ENCODE results near the gene ZC3H7A. TPM values are rescaled to one million over a fixed set of nuclear protein-coding genes. Genes with fewer than 3 reads are reported as not detected.

ZC3H7A gene
- total and polyA plus RNA-seq, 2 of the 13 experiments (the other 11 are each of a cell fraction or from before 2014, with no cell fraction given): 29.2 to 36.8 TPM

GRCh38 chr16:11742093-11742535 lies 54.9 kb downstream of the ZC3H7A start (continued):
- TF ChIP-seq ZNF782 (CRISPR knock-in tag; IDR thresholded peaks at IDR 0.05; ENCODE audit: borderline replicate concordance) (peak; percentile 50; the same call in 1 of the 2 replicates), TARDBP (CRISPR knock-in tag; IDR thresholded peaks at IDR 0.05) (no peak; the same call in 1 of the 2 replicates), ZSCAN12 (CRISPR knock-in tag; IDR thresholded peaks at IDR 0.05) (0 out of 2 replicates have a peak, but pooled peaks have one; percentile 60), ZIK1 (CRISPR knock-in tag; IDR thresholded peaks at IDR 0.05; ENCODE audit: borderline replicate concordance, low read depth) (no peak), NR2F1 (CRISPR knock-in tag; IDR thresholded peaks at IDR 0.05) (peak in 1 of 2 experiments; percentile 45; a peak in 1 of 4 replicates), SP4 (CRISPR knock-in tag; IDR thresholded peaks at IDR 0.05) (no peak), ZMYM4 (CRISPR knock-in tag; IDR thresholded peaks at IDR 0.05) (no peak), ZNF850 (CRISPR knock-in tag; conservative IDR thresholded peaks at IDR 0.05) (no peak), ZNF205 (CRISPR knock-in tag; IDR thresholded peaks at IDR 0.05) (no peak), ADNP (CRISPR knock-in tag; IDR thresholded peaks at IDR 0.05) (0 out of 2 replicates have a peak, but pooled peaks have one; percentile 45), AGO1 (IDR thresholded peaks at IDR 0.05; ENCODE audit: low read depth, low read length, poor library complexity, severe bottlenecking) (no peak), KLF16 (CRISPR knock-in tag; IDR thresholded peaks at IDR 0.05) (no peak), ZNF784 (CRISPR knock-in tag; IDR thresholded peaks at IDR 0.05; ENCODE audit: borderline replicate concordance) (no peak), KDM1A (CRISPR knock-in tag; IDR thresholded peaks at IDR 0.05) (no peak), PHF21A (CRISPR knock-in tag; IDR thresholded peaks at IDR 0.05) (no peak), ZNF776 (CRISPR knock-in tag; IDR thresholded peaks at IDR 0.05) (no peak), ZNF326 (CRISPR knock-in tag; IDR thresholded peaks at IDR 0.05; ENCODE audit: borderline replicate concordance) (no peak)
- TF ChIP-seq, protein P1, sequence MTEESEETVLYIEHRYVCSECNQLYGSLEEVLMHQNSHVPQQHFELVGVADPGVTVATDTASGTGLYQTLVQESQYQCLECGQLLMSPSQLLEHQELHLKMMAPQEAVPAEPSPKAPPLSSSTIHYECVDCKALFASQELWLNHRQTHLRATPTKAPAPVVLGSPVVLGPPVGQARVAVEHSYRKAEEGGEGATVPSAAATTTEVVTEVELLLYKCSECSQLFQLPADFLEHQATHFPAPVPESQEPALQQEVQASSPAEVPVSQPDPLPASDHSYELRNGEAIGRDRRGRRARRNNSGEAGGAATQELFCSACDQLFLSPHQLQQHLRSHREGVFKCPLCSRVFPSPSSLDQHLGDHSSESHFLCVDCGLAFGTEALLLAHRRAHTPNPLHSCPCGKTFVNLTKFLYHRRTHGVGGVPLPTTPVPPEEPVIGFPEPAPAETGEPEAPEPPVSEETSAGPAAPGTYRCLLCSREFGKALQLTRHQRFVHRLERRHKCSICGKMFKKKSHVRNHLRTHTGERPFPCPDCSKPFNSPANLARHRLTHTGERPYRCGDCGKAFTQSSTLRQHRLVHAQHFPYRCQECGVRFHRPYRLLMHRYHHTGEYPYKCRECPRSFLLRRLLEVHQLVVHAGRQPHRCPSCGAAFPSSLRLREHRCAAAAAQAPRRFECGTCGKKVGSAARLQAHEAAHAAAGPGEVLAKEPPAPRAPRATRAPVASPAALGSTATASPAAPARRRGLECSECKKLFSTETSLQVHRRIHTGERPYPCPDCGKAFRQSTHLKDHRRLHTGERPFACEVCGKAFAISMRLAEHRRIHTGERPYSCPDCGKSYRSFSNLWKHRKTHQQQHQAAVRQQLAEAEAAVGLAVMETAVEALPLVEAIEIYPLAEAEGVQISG (CRISPR knock-in tag; IDR thresholded peaks at IDR 0.05): no peak
- TF ChIP-seq, protein P2, sequence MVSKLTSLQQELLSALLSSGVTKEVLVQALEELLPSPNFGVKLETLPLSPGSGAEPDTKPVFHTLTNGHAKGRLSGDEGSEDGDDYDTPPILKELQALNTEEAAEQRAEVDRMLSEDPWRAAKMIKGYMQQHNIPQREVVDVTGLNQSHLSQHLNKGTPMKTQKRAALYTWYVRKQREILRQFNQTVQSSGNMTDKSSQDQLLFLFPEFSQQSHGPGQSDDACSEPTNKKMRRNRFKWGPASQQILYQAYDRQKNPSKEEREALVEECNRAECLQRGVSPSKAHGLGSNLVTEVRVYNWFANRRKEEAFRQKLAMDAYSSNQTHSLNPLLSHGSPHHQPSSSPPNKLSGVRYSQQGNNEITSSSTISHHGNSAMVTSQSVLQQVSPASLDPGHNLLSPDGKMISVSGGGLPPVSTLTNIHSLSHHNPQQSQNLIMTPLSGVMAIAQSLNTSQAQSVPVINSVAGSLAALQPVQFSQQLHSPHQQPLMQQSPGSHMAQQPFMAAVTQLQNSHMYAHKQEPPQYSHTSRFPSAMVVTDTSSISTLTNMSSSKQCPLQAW (CRISPR knock-in tag; IDR thresholded peaks at IDR 0.05): 0 out of 2 replicates have a peak, but pooled peaks have one; percentile 42
- TF ChIP-seq, protein P3, sequence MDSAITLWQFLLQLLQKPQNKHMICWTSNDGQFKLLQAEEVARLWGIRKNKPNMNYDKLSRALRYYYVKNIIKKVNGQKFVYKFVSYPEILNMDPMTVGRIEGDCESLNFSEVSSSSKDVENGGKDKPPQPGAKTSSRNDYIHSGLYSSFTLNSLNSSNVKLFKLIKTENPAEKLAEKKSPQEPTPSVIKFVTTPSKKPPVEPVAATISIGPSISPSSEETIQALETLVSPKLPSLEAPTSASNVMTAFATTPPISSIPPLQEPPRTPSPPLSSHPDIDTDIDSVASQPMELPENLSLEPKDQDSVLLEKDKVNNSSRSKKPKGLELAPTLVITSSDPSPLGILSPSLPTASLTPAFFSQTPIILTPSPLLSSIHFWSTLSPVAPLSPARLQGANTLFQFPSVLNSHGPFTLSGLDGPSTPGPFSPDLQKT (CRISPR knock-in tag; IDR thresholded peaks at IDR 0.05; ENCODE audit: borderline replicate concordance): peak; percentile 71; the same call in 1 of the 2 replicates
- TF ChIP-seq, protein P4, sequence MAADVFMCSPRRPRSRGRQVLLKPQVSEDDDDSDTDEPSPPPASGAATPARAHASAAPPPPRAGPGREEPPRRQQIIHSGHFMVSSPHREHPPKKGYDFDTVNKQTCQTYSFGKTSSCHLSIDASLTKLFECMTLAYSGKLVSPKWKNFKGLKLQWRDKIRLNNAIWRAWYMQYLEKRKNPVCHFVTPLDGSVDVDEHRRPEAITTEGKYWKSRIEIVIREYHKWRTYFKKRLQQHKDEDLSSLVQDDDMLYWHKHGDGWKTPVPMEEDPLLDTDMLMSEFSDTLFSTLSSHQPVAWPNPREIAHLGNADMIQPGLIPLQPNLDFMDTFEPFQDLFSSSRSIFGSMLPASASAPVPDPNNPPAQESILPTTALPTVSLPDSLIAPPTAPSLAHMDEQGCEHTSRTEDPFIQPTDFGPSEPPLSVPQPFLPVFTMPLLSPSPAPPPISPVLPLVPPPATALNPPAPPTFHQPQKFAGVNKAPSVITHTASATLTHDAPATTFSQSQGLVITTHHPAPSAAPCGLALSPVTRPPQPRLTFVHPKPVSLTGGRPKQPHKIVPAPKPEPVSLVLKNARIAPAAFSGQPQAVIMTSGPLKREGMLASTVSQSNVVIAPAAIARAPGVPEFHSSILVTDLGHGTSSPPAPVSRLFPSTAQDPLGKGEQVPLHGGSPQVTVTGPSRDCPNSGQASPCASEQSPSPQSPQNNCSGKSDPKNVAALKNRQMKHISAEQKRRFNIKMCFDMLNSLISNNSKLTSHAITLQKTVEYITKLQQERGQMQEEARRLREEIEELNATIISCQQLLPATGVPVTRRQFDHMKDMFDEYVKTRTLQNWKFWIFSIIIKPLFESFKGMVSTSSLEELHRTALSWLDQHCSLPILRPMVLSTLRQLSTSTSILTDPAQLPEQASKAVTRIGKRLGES (CRISPR knock-in tag; IDR thresholded peaks at IDR 0.05; ENCODE audit: borderline replicate concordance): 0 out of 2 replicates have a peak, but pooled peaks have one; percentile 61

Measured in HepG2 (cell line).